SIG-M5 (cell line): ENCODE results near the gene PLEKHH3.
"Not testable (repeated sequence)": the region's sequence is repeated elsewhere in the genome, so short reads cannot be mapped to it uniquely, and the experiment has no call there.

Source experiments
- DNase-seq: peaks from one replicate; lab custom pipeline; 2025; lab: John Stamatoyannopoulos, UW

PLEKHH3 gene

DNA sequence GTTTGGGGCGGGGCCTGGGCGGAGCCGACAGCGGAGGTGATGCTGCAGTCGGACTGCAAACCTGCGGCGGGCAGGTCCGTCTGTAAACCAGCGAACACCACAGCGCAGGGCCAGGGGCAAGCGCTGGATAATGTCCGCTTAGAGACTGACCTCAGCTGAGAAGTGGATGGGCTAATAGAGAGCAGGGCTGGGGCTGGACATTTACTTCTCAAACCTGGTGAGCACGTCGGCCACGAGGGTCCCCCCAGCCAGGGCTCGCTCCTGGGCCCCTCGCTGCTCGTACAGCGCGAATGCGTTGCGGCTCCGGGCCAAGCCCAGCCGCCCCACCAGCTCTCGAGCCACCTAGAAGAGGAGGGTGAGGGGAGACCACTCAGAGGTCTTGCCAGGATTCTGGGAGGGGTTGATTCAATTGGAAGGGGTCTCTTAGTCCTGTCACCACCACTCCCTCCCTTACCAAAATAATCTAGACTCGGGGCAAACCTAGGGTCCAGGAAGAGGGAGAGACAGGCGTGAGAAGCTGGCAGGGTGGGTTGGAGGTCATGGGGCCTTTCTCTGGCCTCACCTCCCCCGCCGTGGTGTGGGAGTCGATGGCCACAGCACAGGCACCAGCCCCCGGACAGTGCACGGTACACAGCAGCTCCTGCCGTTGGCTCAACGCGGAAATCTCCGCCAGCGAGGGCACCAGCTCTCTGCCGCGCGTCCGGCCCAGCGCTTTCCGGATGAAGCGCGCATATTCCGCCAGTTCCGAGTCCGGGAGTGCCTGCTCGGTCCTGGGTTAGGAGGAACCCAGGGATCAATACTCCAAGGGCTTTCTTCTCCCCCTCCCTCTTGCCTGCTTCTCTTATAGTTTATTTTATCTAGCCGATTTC, 5.8 kb downstream of the PLEKHH3 start:
- DNase-seq: no peak

DNA sequence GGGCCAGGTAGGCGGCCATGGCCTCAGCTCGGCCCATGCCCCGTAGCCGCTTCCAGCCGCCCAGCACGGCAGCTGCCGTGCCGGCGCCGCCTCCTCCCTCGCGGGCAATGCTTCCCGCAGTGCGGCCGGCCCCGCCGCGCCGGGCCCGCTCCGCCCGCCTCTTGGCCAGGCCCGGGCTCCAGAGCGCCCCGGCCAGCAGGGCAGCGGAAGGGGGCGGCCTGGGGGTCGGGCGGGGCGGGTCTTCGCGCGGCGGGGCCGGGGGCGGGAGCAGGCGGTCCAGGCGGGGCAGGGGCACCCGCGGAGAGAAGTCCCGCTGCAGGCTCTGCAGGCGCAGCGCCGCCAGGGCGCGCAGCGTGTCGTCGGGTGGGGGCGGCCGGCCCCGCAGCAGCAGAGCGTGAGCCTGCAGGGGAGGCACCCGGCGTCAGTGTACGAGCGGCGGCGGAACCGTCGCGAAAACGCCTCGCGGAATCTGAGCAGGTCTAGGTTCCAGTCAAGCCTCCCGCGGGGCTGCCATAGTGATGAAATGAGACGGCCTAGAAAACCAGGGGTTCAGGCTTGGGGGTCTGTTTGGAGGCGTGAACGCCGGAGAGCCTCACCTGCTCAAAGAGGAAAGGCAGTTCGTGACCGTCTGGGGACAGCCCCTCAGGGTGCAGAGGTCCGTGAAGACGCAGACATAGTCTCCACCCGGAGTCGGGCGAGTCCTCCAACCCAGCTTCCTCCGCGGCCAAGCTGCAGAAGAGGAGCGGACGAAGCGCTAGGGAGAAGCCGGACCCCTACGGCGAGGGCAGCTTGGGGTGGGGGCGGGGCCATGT, 6.6 kb downstream of the PLEKHH3 start:
- DNase-seq: no peak

DNA sequence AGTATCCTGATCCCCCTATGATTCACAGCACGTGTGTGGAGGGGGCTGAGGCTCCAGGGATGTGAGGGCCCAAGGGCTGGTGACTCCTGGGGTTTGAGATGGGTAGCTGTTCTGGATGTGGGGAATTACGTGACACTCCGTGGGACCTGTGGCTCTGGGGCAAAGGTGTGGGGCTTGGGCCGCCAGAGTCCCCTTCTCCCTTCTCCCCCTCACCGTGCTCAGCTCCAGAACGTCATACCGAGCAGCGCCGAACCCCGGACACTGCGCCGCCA, 7.2 kb downstream of the PLEKHH3 start:
- no peak for DNase-seq

DNA sequence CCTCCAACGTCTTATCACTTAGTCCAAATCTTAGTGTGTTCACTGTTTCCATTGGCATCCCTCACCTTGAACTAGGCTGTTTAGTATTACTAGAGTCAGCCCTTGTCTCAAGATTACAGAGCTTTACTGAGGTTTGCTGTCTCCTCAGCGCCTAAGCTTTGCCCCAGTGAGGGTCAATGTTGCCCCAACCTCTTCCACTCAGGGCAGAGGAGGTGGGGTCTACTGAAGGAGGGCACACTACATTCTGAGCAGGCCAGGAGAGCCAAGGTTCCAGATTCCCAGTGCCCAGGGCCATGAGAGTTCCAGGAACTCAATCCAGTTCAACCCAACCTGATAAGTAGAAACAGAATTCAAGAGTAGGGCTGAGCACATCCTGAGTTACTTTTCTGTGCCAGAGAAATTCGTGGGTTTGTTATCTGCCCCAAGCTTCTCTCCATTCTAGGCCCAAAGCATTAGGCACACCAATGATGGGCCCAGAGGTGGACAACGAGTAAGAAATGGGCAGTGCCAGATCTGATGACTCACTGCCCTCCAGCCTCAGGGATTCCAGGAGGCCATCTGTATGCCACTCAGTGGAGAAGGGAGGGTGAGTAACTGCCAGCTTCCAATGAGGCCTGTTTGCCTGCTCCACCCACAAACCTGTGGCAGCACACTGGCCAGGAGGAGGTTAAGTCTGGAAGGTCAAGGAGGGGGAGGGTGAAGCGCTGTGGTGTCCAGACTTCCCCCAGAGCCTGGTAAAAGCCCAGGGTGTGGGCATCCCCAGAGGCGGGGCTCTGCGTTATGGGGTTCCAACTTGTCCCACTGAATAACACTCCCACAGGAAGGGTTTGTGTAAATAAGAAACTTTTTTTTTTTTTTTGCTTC, 9.5 kb downstream of the PLEKHH3 start:
- no peak for DNase-seq

DNA sequence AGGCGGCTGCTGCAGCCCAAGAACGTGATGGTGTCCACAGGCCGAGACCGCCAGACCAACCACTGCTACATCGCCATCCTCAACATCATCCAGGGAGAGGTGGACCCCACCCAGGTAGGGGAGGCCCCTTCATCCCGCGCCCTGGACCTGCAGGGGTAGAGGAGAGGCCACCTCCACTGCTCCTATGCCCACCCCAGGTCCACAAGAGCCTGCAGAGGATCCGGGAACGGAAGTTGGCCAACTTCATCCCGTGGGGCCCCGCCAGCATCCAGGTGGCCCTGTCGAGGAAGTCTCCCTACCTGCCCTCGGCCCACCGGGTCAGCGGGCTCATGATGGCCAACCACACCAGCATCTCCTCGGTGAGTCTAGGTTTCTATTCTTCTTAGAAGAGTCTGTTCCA, 10.7 kb downstream of the PLEKHH3 start:
- DNase-seq: not testable (repeated sequence)

DNA sequence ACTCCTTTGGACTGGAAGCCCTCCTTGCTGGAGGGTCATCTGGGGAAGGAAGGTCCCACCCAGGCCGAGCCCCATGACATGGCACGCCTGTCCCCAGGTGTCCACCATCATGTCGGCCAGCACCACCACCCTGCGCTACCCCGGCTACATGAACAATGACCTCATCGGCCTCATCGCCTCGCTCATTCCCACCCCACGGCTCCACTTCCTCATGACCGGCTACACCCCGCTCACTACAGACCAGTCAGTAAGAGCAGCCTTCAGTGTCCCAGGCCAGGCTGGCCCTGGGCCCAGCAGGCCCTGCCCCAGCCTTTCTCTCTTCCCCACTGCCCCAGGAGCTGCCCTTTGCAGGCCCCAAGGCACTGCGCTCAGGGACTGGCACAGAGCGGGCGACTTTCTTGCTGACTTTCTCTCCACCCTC, 11.2 kb downstream of the PLEKHH3 start:
- DNase-seq: no peak

DNA sequence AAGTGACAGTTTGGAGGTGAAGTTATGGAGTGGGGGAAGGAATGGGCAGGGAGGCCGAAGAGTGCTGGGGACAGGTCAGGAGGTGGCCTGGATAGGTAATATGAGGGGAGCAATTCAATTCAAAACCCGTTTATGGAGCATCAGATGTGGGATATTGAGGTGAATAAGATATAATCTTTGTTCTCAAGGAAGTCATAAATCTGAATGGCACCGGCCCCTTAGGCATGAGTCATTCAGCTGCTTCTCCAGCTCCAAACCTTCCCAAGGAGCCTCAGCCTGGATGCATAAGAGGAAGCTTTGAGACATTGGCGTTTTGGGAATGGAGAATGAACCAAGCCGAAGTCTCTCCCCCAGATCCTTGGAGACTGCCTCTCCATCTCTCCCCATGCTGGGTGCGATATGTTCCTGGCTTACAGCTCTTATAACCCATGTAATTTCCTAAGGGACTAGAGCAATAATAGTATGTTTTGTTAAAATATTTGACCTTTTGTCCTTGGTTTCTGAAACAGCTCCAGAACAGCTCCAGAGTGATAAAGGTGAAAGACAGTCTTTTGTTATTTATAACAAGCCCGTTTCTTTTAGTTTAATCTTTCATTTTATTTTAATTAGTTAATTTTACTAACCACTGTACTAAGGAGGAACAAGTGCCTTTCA, 16.0 kb downstream of the PLEKHH3 start:
- DNase-seq: no peak

DNA sequence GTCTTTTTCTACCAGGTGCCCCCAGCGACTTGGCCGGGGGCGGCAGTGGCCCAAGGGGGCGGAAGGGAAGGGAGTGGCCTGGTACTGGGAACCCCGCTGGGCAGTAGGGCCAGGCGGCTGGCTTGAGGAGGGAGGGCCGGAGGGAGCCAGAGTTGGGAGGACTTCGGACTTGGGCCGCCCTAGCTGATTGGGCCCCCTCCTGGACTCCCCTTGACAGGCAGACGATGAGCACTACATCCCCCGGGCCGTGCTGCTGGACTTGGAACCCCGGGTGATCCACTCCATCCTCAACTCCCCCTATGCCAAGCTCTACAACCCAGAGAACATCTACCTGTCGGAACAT, 16.9 kb downstream of the PLEKHH3 start:
- DNase-seq: not testable (repeated sequence)

DNA sequence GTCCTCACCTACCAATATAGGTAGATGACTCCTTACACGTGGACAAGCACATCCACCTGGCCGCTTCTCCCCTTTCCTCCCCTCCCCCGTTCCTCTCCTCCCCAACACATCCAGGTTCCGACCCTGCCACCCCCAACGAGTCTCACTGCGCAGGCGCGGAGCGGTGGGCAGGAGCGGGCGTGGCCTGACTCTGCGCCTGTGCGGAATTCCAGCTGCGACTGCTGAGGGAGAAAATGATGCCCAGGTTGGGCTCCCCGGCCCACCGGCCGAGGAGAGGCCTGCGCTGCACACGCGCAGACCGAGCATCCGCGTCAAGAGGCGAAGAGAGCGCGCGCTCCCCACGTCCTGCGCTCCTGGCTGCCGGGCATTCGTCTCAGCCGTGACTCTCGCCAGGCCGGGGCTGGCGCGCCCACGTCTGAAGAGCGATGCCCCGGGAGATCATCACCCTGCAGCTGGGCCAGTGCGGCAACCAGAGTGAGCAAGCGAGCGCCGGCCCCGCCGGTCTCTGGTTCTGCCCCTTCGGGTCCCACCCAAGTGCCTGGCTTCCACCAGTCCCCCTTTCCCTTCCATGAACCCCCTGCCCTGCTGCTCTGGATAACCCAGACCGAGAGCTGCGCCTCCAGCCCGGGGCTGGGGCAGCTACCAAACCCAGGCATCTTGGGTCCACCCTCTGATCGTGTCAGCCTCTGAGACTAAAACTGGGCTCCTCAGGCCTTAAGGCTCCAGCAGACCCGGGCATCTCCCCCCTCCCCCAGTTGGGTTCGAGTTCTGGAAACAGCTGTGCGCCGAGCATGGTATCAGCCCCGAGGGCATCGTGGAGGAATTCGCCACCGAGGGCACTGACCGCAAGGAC, 17.5 kb downstream of the PLEKHH3 start, which contains the start of gene TUBG2:
TUBG2 (plus strand) TSS at position 206 of the 853 bp plus-strand sequence; CDS start at position 426, 220 bp downstream.
- no peak for DNase-seq

DNA sequence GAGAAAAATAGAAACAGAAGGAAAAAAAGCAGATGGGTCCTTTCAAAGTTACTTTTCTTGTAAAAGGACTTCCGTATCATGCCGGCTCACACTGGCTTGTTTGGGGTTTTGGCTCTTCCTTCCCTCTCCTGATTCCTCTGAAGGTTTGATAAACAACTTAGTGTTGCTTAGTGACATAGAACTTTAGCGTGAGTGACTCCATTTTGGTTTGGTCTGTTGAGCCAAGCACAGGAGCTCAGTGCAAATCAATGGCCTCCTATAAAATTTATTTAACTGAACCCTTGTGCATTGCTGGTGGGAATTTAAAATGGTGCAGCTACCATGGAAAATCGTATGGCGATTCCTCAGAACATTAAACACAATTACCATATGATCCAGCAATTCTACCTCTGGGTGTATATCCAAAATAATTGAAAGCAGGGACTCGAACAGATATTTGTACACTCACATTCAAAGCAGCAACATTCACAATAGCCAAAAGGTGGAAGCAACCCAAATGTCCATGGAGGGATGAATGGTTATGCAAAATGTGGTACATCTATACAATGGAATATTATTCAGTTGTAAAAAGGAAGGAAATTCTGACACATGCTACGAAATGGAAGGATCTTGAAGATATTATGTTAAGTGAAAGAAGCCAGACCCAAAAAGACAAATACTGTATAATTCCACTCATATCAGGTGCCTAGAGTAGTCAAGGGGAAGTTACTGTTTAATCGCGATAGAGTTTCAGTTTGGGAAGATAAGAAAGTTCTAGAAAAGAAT, 18.8 kb downstream of the PLEKHH3 start:
- no peak for DNase-seq

DNA sequence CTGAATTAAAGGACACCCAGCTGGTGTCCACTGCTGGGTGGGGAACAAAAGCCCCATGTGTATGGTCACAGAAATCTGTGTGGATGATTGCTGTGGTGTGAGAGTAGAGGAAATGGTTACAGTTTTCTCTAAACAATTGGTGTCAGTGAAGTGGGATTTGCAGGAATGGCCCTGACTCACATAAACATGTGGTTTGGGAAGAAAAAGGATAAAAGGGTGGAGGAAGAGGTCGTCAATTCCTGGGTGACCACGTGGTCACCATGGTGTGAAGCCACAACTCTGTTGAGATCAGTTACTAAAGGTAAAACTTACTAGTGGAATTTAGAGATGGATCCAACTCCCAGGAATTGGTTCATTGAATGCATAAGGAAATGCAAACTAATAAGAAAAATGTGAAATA, 21.3 kb downstream of the PLEKHH3 start:
- no peak for DNase-seq

DNA sequence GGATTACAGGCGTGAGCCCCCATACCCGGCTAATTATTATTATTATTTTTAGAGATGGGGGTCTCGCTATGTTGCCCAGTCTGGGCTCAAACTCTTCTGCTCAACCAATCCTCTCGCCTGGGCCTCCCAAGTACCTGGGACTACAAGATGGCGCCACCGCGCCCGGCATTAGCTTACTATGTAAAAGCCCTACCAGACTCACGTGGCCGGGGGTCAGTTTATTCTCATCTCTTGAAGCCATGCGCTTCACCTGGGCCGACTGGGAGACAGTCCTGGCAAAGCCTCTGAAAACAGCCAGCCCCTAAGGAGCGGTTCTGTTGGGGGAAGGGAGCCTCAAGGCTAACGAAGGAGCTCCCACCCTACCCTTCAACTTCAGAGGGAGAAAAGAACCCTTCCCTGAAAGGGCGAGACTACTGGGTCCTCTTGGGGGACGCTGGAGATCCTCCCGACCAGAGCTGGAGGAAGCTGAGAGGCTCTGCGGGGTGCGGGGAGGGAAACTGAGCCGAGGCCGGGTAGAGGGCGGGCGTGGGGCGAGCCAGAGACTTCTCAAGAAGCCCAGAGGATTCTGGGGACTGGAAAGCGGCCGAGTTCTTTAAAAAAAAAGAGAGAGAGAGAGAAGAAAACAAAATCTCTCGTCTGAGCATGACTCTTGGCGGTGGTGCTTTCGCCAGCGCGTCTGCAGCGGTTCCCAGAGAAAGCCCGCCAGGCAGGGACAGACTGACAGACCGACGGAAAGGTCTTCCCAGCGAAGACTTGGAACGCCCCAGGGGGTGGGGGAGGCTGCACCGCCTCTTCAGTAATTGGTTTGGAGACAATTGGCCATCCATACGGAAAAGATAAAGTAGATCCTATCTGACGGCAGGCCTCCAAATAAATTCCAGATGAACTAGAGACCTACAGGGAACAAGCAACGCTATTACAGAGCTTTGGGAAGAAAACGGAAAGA, 23.3 kb downstream of the PLEKHH3 start:
- no peak for DNase-seq

DNA sequence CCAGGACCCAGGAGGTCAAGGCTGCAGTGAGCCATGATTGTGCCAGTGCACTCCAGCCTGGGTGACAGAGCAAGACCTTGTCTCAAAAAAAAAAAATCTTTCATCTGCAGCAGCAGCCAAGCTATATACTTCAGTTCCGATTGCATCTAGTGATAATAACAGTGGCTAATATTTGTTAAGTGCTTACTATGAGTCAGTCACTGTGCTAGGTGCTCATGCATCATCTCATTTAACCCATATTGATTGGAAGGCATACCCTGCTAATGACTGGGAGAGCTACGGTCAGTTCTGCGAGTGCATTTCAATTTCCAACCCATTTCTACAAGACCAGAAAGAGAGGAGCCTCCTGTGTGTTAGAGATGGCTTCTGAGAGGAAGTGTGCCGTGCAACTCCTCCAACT, 25.4 kb downstream of the PLEKHH3 start:
- no peak for DNase-seq

DNA sequence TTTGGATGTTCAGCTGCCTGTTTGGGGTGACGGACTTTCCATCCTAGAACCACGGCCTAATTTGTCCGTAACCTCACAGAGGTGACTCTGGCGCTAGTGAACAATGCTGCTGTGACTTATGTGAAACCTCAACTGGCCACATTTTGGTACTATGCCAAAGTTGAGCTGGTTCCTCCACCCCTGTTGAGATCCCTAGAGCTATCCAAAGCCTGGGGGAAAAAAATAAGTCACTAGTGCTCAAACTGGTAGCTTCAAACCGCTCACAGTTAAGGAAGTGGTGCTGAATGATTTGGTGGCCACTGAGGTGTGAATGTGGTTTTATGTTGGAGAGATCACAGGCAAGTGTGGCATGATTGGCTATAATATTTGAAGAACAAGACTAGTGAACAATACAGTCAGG, 29.0 kb downstream of the PLEKHH3 start:
- DNase-seq: no peak

DNA sequence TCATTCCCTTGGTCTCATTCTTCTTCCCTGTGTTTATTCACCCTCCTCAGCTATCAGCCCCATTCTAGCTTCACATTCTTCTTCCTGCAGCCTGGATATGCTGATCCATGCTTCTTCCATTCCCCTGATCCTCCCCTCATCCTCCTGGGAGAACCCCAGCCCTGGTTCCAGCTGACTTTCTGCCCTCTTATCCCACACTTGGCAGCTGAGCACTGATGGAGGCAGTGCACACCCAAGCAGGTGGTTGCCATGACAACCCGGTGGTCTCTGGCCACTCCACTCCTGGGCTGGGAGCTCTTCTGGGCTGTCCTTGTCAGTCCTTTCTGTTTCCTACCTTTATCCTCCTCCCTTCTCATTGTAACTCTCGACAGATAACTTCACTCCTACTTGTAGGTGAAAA, 34.5 kb downstream of the PLEKHH3 start:
- no peak for DNase-seq

DNA sequence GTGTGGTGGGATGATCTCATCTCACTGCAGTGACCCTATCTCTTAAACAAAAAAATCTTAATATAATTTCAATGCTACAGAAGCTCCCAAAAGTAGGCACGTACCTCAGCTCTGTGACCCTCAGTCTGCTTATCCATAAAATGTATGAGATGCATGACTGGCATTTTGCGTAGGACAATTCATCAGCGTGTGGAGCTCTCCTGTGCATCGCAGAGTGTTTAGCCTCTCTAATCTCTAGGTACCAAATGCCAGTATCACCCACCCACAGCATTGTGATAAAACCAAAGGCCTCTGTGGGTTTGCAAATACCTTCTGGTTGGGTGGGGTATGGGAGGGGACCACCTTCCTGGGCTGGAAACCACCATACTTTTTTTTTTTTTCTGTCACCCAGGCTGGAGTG, 36.7 kb downstream of the PLEKHH3 start:
- DNase-seq: no peak

DNA sequence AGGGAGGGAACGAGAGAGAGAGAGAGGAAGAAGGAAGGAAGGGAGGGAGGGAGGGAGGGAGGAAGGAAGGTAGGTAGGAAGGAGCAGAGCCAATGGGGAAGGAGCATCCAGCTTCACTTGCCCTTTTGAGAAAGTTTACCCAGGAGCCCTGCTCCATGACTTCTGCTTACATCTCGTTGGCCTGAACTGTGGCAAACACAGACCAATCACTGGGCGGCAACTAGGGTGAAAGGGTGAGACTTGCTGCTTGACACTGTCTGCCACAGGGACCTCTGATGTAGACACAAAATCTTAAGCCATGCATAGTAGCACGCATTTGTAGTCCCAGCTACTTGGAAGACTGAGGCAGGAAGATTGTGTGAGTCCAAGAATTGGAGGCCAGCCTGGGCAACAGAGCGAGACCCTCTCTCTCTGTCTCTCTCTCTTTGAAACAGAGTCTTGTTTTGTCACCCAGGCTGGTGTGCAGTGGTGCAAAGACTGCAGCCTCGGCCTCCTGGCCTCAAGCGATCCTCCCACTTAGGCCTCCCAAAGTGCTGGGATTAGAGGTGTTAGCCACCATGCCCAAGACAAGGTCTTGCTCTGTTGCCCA, 37.2 kb downstream of the PLEKHH3 start:
- no peak for DNase-seq

DNA sequence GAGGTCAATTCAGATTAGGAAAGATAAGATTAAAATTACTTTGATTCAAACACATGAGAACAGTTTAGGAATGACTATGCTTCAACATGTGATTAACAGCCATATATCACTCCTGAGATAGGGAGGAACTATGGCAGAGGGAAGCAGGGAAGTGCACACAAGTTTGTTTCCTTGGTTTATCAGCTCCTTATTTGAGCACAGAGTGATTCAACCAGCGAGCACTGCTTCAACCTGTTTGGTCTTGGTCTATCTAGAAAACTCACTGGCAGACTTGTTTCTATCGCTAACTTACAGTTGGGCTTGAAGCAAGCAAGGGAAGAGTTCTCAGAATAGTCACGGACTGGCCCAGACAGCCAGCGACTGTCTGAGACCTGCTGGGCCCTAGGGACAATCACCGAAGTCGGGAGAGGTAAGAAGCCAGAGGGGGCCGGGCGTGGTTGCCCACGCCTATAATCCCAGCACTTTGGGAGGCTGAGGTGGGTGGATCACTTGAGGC, 43.8 kb downstream of the PLEKHH3 start:
- DNase-seq: no peak
